GM13976 (cell line): ENCODE results near the gene ZFPM1.

Source experiments
- DNase-seq: peaks from one replicate; pipeline ENCODE4 v3.0.0; 2012; ENCODE audit warnings: low spot score
- in situ Hi-C: fragments of 300-500 bp; cut with MboI; formaldehyde crosslinking; loops from one replicate; pipeline ENCODE4 v1.12.0; 2022; ENCODE audit warnings: low sequenced_read_pairs, mixed read lengths, inconsistent platforms; ENCODE audit not compliant: unreplicated experiment
- TF ChIP-seq, protein P1 (sequence below): IDR thresholded peaks from 2 replicates; pipeline ENCODE4 v1.5.1; 2012; ENCODE audit warnings: borderline replicate concordance, mild to moderate bottlenecking; ENCODE audit not compliant: insufficient read depth; ENCODE audit errors: extremely low read depth, missing control alignments, control extremely low read depth

ZFPM1 gene

DNA sequence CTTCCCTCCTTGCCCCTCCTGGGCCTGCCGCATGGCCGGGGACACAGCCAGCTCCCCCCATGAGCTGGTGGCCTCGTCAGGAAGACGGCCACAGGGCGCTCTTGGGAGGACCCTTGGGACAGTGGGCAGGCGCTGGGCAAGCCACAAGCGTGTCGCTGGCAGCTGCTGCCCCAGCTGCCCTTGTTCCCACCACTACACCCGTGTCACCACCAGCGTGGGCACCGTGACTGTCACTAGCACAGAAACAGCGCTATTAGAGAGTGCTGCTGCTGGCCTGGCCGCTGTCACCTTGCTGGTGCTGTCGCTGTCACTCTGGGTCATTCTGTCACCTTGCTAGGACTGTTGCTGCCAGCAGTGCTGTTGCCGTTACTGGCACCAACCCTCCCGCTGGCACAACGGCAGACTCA is 47.2 kb downstream of the ZFPM1 start:
- DNase-seq: no peak
- TF ChIP-seq, protein P1, sequence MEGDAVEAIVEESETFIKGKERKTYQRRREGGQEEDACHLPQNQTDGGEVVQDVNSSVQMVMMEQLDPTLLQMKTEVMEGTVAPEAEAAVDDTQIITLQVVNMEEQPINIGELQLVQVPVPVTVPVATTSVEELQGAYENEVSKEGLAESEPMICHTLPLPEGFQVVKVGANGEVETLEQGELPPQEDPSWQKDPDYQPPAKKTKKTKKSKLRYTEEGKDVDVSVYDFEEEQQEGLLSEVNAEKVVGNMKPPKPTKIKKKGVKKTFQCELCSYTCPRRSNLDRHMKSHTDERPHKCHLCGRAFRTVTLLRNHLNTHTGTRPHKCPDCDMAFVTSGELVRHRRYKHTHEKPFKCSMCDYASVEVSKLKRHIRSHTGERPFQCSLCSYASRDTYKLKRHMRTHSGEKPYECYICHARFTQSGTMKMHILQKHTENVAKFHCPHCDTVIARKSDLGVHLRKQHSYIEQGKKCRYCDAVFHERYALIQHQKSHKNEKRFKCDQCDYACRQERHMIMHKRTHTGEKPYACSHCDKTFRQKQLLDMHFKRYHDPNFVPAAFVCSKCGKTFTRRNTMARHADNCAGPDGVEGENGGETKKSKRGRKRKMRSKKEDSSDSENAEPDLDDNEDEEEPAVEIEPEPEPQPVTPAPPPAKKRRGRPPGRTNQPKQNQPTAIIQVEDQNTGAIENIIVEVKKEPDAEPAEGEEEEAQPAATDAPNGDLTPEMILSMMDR: no peak
- in situ Hi-C loops: no loop called here

GRCh38 chr16:88502371-88502770 is 49.3 kb downstream of the ZFPM1 start:
- TF ChIP-seq, protein P1: no peak
- DNase-seq: no peak
- in situ Hi-C loops: no loop called here

DNA sequence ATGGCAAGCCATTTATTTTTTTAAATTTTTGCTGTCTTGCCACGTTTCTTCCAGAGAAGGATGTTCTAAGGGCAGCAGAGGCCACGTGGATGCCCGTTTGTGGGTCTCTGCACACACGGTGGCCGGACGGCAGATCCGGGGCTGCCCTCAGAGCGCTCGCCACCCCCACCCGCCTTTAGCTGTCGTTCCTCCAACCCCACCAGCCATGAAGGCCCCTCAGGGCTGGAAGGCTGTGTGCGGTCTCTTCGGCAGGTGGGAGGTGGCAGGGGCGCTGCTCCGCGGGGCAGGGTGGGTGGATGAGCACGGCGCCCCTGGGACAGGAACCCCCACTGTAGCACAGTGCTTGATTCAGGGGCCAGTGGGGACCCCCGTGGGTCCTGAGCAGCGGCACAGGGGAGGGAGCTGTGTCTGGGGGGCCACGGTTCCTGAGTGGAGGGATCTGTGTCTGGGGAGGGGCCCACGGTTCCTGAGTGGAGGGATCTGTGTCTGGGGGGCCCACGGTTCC is 49.7 kb downstream of the ZFPM1 start:
- TF ChIP-seq, protein P1: no peak
- in situ Hi-C loops: no loop called here
- DNase-seq: no peak

DNA sequence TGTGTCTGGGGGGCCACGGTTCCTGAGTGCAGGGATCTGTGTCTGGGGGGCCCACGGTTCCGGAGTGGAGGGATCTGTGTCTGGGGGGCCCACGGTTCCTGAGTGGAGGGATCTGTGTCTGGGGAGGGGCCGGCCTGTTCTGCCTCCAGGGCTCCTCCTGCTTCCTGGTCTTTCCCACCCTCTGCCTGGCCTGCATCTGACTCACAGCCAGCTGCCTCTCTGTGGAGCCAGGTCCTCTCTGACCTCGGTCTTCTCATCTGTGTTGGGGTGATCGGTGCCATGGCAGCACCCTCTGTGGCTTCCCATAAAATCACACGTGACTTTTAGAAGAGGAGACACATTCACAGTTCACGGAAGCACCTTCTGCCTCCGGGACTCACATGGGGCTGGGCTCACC is 50.3 kb downstream of the ZFPM1 start:
- no peak for DNase-seq
- in situ Hi-C loops: no loop called here
- TF ChIP-seq, protein P1: no peak

DNA sequence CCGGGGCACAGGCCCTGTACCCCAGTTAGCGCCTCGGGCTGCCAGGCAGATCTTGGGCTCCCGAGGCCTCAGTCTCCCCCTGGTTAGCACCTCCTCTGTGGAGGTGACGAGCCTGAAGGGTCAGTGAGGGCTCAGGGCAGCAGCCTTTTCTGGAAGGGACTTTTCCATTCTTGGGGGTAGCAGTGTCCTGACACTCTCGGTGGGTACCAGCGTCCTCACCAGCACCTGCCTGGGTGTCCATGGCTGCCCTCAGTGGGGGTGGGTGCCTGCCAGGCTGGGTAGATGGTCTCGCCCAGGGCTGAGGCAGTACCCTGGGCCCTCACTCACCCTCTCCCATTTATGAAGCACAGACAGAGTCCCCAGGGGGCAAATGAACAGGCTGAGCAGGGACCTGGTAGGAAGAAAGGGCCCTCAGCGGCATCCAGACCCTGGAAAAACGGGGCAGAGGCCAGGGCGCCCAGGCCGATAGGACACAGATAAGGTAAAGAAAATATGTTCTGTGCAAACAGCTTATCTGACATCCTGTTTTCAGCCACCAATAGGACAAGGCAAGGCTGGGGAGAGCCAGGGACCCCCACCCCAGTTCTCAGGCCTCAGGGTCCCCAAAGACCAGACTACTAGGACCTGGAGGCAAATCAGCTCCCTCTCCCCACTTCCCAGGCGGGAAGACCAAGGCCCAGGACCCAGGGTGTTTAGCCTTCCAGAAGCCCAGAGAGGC is 50.9 kb downstream of the ZFPM1 start:
- DNase-seq: no peak
- TF ChIP-seq, protein P1: no peak
- in situ Hi-C loops: no loop called here

DNA sequence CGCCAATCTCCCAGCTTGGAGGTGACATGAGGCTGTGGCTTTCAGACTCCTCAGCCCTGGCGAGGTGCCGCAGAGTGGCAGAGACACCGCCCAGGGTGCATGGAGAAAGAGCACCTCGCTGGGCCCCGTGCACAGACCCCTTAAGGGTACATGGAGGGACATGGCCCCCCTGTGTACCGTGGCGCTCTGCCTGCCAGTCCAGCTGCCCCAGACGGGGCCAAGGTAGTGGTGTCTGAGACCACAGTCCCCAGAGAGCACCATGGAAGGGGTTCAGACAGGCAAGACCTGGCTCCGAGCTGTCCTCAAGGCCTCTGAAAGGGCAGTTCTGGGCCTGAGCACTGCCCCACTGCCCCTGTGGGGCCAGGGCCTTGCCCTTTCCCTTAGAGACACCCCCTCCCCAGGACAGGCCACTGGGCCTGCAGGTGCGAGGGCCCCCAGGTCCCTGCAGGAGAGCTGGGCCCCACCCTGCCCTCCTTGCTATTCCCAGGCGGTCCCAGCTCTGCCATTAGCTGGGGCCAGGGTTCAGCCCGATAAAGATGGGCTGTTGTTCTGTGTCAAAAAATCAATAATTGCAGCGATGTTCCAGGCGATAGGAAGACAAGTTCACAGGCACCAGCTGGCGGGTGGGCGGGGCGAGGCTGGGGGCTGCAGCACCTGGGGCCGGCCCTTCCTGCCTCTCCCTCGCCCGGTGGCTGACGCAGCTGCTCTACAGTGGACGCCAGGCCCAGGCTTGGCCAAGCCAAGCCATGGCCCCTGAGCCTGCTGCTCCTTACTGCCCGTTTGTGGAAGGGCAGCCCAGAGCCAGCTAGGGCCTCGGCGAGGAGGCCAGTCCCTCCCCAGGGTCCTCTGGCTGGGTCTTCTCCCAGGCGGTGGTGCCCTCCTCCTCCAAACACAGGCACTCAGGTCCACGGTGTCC is 51.7 kb downstream of the ZFPM1 start:
- no peak for DNase-seq
- in situ Hi-C loops: no loop called here
- TF ChIP-seq, protein P1: no peak
